Activated gamma-delta T cell treated with Interleukin-2 at 50 U/mL for 16 hours (primary cell): ENCODE results near the gene DNAJC7.
A peak's percentile ranks its signal among the peaks of the same experiment; 100 is the strongest.
"Not testable (repeated sequence)": the region's sequence is repeated elsewhere in the genome, so short reads cannot be mapped to it uniquely, and the experiment has no call there.

Experiments used
- DNase-seq: peaks from one replicate; pipeline ENCODE4 v3.0.0-alpha.2; 2020

The DNAJC7 gene

DNA sequence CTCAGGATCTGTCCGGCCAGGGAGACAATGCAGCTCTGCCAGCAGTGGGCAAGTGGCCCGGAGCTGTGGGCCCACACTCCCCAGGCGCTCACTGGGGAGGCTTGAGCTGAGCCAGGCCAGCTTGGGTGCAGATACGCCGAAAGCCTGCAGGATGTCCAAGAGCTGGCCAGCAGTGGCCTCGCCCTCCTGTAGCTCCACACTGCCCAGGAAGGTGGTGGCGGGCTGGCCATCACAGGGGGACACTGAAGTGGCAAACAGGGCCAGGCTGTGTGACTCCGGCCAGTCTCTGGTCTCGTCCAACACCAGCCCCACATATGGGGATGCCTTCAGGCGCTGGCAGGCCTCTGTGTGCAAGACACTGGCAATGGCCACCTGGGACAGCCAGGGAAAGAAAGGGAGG is 23.6 kb upstream of the DNAJC7 start:
- no peak for DNase-seq

DNA sequence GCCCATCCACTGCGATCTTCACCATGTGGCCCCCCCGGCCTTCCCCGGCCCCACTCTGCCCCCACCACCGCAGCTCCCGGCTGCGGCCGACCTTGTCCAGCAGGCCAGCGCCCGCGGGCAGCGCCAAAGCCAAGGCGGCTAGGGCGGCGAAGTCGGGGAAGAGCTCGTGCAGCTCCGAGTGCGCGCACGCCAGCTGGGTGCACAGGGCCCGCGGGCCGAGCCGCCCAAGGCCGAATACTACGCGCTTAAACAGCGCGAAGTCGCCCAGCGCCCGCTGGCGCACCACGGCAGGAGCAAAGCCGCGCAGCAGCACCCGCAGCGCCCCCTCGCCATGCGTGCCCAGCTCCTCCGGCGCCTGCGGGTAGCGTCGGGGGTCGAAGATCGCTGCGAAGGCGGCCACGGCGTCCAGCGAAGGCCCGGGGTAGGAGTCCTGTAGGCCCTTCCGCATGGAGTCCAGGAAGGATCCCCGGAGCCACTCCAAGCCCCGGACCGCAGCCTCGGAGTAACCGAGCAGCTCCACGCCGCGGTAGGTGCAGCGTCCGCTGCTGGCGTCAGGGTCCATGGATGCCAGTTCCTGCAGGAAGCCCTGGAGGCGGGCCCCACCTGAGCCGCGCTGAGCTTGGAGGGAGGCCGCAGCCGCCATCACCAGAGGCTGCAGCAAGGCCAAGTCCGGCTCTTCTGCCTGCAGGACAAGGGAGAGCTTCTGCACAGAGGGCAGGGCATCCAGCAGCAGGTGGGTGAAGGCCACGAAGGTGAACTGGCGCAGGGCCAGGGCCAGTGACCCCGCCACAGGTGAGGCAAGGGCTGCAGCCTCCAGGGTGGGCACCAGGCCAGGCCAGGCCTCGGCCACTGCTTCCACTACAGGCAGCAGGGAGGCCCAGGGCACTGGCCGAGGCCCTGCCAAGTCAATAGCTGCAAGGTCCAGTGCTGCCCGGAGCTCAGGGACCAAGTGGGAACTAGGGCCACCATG is 22.8 kb upstream of the DNAJC7 start:
- DNase-seq = no peak

DNA sequence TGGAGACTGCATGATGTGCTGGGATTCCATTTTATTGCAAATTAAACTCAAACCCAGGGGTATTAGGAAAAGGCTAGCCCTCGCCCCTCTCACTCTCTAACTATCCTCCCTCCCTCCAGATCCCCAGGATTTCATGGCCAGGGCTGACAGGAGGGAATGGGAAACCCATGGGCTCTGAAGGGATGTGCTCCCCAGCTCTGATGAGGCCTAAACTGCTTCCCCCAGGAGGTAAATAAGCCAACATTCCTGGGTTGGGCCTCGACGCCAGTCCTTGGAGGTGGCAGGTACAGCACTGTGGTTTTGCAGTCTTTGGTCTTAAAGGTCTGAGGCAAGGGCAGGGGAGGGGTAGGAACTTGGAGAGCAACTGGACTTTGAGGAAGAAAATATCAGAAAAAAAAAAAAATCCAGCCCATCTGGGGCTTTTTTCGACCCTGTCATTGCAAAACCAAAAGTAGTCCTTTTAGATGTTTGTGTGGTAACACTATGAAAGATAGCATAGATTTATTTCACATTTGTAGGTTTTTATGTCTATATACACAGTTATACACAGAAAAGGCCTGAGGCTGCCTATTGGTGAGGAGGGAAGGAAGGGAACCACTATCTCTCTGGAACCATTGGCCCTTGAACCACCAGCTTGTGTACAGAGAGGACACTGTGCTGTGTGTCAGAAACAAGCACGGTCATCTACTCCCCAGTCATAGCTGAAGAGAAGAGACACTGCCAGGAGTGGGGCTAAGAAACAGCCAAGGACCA is 21.2 kb upstream of the DNAJC7 start:
- no peak for DNase-seq

DNA sequence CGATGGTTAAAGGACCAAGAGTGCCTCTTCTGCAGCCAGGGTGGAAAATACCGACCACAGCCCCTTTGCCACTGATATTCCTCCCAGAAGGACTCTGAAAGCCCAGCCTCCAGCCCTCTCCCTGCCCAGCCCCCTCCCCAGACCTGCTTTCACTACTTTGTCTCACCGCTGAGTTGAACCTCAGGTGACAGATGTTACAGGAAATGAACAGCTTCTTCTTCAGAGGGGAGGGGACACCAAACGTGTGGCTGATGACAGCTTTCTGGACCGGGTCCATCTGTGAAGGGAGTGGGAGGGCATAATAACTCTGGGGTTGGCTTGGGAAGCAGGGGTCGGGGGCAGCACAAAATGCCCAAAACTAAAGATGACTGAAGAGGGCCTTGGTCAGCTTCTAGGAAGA is 16.8 kb upstream of the DNAJC7 start:
- DNase-seq = no peak

DNA sequence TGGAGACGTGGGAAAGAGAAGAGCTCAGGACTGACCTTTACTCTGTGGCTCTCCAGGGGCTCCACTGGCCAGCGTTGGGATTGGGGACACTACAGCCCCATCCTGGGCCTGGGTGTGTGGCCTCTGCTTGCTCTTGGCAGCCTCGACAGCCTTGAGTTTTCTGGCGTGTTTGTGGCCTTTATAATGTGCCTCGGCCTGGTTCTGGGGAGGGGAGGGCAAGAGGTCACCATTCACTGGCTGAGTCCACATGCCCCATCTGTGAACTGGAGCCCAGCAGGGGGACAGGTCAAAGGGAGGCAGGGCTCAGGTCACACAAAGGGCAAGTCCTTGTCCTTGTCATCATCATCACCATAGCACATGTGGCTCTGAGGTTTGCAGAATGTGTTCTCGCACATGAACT is 14.3 kb upstream of the DNAJC7 start:
- no peak for DNase-seq

DNA sequence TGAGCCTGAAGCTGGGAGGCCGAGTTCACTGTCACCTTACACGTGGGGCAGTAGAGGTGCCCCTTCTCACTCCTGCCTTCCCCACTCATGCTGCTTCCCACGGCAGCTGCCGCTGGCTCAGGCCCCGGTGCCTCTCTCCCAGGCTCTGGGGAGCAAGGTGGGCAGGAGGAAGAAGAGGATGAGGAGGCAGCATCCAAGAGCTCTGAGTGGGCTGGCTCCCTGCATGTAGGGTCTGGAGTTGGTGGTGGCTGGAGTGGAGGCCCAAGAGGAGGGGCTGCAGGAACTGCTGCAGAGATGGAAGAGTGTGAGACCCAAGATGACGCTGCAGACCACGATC is 11.5 kb upstream of the DNAJC7 start:
- no peak for DNase-seq

DNA sequence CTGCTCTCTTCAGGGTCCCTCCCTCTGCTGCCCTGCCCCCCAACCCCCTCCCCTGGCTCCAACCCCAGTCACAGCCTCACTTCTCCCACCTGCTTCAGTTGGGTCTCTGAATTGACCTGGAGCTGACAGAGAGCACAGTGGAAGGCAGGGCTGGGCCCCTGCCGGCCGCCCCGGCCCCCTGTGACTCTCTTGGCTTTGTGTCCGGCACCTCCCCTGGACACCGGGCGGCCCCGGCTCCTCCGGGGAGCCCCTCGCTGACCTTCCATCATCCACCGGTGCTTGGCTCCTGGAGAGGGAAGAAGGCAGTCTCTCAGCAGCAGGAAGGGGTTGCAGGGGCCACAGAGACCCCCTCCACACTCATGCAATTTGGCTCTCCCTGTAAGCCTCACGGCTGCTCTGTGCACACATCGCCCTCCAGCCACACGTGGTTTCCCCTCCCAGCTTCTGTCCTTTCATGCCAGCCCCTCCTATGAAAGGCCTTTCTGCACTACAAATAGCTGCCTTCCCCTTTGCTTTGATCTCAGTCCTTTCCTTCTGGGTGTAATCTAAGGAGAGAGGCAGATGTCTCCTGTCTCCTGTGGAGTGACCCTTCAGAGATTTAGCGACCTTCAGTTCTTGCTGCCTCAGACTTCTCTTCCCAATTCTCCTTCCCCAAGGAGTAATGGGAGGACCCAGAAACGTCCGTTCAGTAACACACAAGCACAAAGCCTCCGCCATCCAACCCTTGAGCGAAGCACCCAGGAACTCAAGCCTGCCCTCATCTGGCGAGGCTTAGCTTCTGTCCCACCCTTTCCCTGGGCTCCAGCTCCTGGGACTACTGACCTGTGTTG is 10.9 kb upstream of the DNAJC7 start:
- DNase-seq = no peak

DNA sequence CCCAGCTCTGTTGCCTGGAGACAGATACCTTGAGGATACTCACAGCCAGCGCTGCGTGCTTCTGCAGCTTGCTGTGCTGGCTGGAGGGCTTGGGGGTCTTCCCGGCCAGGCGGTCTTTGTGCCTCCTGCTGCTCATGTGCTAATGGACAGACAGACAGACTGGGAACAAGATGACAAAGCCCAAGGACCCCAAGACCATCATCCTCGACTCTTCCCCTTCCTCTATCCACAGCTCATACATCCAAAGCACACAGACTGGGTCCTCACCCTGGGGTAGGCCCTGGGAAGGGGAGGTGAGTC is 10.3 kb upstream of the DNAJC7 start:
- DNase-seq = no peak

DNA sequence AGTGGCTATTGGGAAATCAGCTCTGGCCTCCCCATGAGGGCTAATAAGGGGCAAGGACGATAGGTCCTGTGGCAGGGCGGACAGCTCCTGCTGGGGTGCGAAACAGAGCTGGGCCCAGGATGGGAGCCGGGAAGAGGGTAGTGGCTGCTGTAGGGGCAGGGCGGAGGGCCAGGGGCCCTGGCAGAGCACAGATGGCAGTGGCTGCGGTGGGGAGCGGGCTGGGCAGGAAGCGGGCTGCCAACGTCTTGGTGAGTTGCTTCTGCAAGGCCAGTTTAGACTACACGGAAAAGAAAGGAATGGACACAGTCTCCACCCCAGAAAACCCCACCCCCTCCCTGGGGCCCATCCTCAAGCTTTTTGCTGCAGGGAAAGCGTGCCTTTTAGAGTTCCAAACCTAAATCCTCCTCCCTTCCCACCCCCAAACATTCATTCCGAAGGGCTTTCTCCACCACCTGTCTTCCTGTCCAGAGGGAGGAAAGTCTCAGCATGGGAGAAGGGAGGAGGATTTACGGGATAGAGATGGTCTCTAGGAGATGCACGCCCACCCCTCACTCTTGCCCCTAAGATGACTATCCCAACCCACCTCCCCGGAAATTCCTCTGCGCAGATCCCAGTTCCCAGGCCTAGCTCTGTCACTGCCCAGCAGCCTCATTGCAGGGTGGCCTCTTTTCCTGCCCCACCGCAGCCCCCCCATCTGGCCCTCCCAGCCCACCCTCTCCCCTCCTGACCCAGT is 9.8 kb upstream of the DNAJC7 start:
- no peak for DNase-seq

DNA sequence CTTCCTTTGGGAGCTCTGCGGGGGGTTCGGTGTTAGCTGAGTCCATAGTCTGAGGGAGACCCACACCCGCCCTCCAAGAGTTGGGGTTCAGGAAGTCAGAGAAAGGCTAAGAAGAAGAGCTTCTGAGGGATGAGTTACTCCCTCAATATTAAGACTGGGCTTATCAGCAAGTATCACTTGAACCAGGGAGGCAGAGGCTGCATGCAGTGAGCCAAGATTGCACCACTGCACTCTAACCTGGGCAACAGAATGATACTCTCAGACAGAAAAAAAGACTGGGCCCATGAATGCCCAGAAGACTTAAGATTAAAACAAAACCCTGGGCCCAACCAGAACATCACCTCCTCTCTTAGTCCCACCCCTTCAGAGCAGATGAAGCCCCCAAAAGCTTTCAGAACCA is 8.7 kb upstream of the DNAJC7 start:
- no peak for DNase-seq

DNA sequence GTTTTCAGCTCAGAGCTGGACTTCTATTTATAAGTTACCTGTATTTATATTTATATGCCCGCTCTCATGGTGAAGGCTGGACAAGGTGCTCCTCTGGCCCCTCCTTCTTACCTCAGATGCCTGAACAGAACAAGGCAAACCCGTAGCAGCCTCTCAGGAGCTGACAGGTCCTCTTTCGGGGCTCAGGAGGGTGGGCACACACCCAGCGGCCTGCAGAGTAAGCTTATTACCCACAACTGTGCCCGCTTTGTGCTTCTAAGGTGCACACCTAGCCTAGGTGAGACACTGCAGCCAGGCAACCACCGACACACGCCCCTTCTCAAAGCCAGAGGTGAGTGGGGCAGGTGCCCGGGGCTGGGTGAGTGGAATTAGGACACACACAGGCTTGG is 7.9 kb upstream of the DNAJC7 start:
- DNase-seq = no peak

DNA sequence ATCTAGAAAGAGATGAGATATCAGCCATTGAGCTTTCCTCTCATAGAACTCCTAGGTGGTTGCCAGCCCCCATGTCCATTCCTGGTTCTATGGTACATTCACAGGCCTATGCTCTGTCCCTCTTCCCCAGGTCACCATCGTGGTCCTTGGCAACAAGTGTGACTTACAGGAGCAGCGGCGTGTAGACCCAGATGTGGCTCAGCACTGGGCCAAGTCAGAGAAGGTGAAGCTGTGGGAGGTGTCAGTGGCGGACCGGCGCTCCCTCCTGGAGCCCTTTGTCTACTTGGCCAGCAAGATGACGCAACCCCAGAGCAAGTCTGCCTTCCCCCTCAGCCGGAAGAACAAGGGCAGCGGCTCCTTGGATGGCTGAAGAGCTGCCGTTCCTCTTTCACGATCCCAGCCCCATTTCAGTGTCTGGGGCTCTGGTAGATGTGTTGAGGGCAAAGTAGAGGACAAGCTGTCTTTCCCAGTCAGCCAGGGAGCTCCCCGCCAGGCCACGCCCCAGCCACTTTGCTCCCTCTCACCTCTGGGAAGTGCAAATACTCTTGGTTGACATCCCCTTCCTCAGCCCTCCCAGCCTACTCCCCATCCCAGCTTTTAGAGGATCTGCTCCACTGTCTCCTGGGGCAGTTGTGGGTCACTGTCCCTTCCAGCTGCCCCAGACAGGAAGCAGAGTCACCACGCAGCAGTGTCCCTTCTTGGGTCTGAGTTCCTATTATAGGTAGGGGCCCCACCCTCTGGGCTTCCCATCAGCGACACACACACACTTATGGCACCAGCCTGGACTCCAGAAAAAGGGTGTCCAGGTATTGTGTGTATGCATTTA is 6.5 kb upstream of the DNAJC7 start:
- no peak for DNase-seq

DNA sequence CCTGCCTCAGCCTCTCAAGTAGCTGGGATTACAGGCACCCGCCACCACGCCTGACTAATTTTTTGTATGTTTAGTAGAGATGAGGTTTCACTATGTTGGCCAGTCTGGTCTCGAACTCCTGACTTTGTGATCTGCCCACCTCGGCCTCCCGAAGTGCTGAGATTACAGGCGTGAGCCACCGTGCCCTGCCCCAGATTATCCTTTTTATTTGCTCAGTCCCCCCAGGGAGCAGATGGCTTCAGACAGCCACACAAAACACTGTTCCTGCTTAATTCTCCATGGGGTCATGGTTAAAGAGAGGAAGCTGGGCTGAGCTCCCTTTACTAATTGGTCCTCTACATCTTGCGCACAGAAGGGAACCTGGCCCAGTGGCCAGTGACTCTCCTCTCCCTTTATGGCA is 3.6 kb upstream of the DNAJC7 start:
- DNase-seq = not testable (repeated sequence)

DNA sequence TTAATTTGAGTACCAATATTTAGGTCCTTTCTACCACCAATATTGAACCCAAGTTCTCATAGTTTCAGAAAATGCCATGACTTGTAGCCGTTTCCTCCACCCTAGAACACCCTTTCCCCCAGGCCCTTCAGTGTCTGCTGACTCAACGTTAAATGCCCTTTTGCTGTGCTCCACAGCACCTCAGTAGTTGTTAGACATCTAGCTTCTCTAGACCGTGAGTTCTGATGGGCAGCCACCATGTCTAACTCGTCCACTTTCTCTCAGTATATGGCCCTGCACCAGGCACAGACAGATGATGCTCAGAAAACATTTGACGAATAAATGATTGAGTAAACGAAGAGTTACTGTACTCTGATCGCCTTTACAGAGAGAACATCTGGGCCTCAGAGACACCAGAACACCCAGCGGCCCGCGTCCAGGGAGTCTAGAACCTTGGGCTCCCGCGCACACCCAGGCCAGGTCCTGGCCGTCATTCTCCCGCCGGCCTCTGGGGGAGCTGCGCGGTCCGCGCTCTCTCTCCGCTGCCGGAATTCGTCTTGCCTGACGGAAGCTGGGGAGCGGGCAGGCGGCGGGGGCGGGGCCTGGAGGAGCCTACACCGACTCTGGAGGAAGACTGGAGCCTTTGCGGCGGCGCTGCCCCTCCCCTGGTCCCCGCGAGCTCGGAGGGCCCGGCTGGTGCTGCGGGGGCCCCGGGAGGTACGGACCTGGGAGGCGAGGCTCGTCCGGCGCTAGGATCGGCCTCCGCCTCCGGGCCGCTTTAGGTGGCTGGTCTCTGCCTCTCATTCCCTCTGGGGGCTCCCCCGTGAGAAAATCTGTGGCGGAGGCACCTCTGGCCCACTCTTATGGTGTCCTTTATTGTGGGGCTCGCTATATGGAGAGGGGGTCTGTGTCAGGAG is 2.5 kb upstream of the DNAJC7 start, which contains the start of gene NKIRAS2:
Gene NKIRAS2, plus strand, starts transcription at position 582 of the 896 bp plus-strand sequence. CDS start 1,488 bp downstream, outside the sequence.
- peak; percentile 93 for DNase-seq

DNA sequence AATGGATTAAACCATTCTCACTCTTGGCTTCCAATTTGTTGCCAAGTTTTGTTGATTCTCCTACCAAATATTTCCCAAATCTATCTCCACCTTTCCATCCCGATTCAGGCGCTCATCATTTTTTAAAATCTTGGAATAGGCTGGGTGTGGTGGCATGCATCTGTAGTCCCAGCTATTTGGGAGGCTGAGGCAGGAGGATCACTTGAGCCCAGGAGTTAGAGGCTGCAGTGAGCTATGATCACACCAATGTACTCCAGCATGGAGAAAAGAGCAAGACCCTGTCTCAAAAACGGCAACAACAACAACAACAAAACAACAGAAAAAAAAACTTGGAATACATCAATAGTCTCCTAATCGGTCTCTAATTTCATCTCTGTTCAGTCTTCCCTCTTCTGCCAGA is 1.7 kb upstream of the DNAJC7 start:
- DNase-seq = no peak

DNA sequence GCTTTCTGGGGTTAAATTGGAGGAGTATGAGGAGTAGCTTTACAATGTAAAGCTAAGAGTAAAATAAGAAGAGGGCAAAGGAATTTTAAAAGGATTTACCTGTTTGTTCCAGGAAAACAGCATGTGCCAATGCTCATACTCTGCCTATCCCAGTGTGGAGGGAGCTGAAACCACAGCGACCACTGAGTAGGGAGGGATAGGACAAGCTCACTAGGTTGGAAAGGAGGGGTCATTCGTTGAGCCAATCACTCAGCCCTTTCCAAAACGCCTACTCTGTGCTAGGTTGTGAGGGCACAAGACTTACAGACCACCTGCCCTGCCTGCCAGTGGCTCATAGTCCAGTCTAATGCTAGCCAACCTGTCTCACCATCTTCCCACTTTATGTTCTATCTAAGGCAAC is 1.1 kb upstream of the DNAJC7 start:
- no peak for DNase-seq

DNA sequence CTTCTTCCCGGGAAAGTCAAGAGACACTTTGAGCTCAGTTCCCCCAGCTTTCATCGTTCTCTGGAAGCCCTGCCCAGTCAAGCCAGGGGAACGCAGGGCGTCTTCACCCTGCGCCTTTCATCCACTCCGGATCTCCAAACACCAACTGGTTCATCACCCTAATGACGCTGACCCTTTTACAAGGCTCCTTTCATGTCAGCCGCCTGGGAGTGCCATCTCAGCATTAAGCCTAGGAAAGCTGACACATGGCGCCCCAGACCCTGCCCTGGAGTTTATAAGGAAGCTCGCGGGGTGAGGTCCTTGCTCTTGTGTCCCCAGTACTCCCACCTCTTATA is 594 bp upstream of the DNAJC7 start:
- DNase-seq = no peak

DNA sequence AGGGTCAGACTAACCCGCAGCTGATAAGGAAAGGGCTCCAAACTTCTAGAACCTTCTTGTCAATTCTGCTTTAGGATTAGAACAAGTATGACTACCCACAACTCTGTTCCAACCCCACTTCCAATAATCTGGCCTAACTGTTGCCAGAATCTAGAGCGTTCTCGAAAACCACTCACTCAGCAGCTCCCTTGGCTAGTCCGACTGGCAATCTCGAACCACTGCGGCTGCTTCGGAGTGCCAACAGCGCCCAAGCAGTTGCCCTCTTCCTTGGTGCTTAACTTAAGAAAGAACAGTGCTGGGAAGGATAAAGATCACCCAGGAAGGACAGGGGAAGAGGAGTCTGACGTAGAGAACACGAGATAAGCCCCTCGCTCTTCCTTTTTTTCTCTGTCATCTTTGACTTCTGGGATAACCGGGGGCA is 818 bp downstream of the DNAJC7 start:
- no peak for DNase-seq

DNA sequence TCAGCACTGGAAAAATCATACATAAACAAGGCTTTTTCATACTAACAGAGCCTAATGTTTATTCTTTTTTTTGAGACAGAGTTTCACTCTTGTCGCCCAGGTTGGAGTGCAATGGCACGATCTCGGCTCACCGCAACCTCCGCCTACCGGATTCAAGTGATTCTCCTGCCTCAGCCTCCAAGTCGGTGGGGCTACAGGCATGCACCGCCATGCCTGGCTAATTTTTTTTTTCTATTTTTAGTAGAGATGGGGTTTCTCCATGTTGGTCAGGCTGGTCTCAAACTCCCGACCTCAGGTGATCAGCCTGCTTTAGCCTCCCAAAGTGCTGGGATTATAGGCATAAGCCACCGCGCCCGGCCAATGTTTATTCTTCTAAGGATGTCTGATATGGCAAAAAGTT is 3.5 kb downstream of the DNAJC7 start:
- DNase-seq = not testable (repeated sequence)

DNA sequence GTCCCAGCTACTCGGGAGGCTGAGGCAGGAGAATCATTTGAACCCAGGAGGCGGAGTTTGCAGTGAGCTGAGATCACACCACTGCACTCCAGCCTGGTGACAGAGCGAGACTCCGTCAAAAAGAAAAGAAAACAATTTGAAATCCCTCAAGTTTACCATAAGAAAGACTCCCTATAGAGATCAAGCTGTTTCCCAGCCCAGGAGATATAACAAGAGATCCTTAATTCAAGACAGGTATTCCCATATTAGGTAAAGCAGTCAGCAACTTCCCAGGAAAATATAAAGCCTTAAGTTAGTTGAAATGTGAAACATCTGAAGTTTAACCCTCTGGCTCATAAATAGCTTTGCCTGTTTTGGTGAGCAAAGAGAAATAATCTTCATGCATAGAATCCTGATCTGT is 4.9 kb downstream of the DNAJC7 start:
- DNase-seq = not testable (repeated sequence)
